DMS 273 treated with DMSO at 0.1 percent for 48 hours (cell line): Measurements from ENCODE around the gene SNRNP40.

Experiments
- DNase-seq: peaks from one replicate; lab custom pipeline; 2025; lab: John Stamatoyannopoulos, UW

SNRNP40 gene

GRCh38 chr1:31230378-31230777, 66.2 kb downstream of the SNRNP40 start:
- DNase-seq = no peak

DNA sequence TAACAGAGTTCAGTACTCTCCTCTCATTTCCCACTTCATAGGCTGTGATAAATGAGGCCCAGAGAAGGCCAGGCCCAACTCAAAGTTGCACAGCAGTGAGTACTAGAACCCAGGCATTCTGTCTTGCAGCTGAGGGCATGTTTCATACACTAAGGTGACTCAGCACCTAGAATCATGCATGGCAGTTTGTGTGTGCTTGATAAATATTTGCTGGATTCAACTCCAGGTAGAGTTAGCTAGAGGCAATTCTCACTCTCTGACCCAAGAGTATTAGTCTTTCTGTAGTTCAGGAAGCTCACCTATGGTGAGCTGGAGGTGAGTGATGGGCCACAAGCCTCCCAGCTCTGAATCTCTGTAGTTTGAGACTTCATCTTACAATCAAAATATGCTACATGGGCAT, 67.6 kb downstream of the SNRNP40 start:
- no peak for DNase-seq

DNA sequence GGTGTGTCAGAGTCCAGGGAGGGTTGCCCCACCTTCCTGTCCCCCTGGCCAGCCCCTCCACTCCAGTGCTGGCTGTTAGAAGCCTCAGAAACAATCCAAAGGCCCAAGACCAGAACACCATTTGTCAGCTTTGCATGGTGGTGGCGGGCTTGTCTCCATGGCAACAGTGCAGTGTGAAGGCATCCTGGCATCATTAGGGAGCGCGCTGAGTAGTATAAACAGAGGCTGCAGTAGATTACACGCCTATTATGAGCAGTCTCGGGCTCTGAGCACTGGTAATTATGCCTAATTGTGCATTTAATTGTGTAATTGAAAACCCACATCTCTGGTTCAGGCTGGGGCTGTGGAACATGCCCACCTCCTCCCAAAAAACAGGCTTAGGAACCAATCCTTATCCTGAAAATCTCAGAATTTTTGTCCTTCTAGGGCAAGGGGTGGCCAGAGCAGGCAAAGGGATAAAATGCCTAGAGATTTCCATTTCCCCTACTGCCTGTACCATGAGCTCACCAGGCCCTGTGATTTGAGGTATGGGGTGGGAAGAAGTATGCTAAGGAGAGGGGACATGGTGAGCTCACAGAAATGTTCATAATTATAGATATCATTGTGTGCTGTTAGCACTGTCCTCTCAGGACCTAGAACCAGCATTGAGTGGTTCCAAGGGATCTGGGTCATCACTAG, 68.6 kb downstream of the SNRNP40 start:
- DNase-seq = peak; percentile 45

GRCh38 chr1:31224068-31224467, 72.5 kb downstream of the SNRNP40 start:
- no peak for DNase-seq

DNA sequence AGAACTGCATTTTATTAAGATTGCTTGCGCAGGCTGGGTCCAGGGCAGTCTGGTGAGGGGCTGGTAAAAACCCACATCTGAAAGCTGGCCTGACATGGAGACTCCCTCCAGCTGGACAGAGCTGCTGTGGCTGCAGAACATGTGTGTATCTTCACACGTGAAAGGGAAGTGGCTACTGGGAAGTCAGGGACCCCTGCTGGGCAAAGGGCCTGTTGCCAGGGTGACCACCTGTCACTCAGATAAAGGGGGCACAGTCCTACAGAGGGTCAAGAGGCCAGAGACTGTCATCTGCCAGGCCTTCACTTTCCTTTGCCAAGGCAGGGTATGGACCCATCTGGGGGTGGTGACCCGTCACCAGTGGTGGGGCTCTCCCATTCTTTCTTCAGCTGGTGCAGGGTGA, 74.4 kb downstream of the SNRNP40 start:
- DNase-seq = no peak

GRCh38 chr1:31221072-31221471, 75.5 kb downstream of the SNRNP40 start:
- DNase-seq = no peak

GRCh38 chr1:31219489-31219888, 77.1 kb downstream of the SNRNP40 start:
- no peak for DNase-seq

GRCh38 chr1:31218705-31219104, 77.9 kb downstream of the SNRNP40 start:
- no peak for DNase-seq

DNA sequence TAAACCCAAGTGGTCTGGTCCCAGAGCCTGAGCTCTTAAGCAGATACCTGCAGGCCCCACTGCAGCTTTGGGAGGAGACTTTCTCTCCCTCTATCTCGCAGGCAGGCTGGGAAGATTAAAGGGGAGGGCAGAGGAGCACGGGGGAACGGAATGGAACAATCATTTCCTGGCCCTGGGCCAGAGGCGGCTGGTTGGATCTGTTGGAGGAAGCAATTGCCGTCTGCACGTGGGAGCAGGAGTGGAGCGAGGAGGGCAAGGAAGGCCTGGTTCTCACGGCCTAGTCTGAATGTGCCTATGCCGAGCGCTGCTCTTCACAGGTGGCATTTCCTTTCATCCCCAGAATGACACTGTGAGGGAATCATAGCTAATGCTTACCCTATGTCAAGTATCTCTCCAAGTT, 80.6 kb downstream of the SNRNP40 start:
- DNase-seq = peak; percentile 38

- DNase-seq = no peak
Measured at GRCh38 chr1:31215065-31215570, 81.5 kb downstream of the SNRNP40 start.

GRCh38 chr1:31214316-31215064, 82.1 kb downstream of the SNRNP40 start:
- no peak for DNase-seq
